Vagina (tissue), 2 donors: Measurements from ENCODE around the gene DCC. TPM values are rescaled to one million over a fixed set of nuclear protein-coding genes. Genes with fewer than 3 reads are reported as not detected.

Experiments
- DNase-seq, 2 donors: peaks; one replicate each; pipeline ENCODE4 v3.0.0-alpha.2; 2017; ENCODE audit errors: extremely low spot score in 2 of 2
- H3K27ac ChIP-seq: fragments of 200-600 bp; sonication (generic); one replicate; pipeline ENCODE4 v1.5.1; 2019
- H3K27me3 ChIP-seq: fragments of 200-600 bp; sonication (generic); one replicate; pipeline ENCODE4 v1.5.1; 2019
- H3K36me3 ChIP-seq, 2 donors: fragments of 200-600 bp; sonication (generic); one replicate each; pipeline ENCODE4 v1.5.1; 2017 to 2019
- H3K4me1 ChIP-seq: fragments of 200-600 bp; sonication (generic); one replicate; pipeline ENCODE4 v1.5.1; 2019
- H3K4me3 ChIP-seq, 2 donors: fragments of 200-600 bp; sonication (generic); 1 replicate in 1 of 2; 2 replicates in 1 of 2; pipeline ENCODE4 v1.5.1; 2016 to 2019
- H3K9me3 ChIP-seq: fragments of 200-600 bp; sonication (generic); one replicate; pipeline ENCODE4 v1.5.1; 2019
- CTCF ChIP-seq, 3 experiments: fragments of 450-650 bp in 2 of 3; fragments of 200-600 bp in 1 of 3; sonication (generic) in 1 of 3; IDR thresholded peaks; one replicate each; pipeline ENCODE4 v1.5.1; 2017 to 2019; ENCODE audit warnings: antibody characterized with exemption in 3 of 3, mild to moderate bottlenecking in 2 of 3, moderate library complexity in 2 of 3
- POLR2A ChIP-seq, 2 donors: fragments of 450-650 bp; IDR thresholded peaks; one replicate each; pipeline ENCODE4 v1.6.1; 2017; ENCODE audit warnings: antibody characterized with exemption in 2 of 2, mild to moderate bottlenecking in 2 of 2, moderate library complexity in 2 of 2
- POLR2AphosphoS5 ChIP-seq, 2 donors: sonication (generic); formaldehyde crosslinking; IDR thresholded peaks; one replicate each; pipeline ENCODE4 v1.9.0; 2017; ENCODE audit warnings: antibody characterized with exemption in 2 of 2, mild to moderate bottlenecking in 2 of 2, low read depth in 1 of 2; ENCODE audit not compliant: insufficient read depth in 1 of 2
- intact Hi-C: fragments of 100-400 bp; cut with DNase I; formaldehyde crosslinking; loops from one replicate; pipeline ENCODE4 v1.15.1; 2023
- total RNA-seq: library from RNA; depleted of rRNA; stranded (reverse); fragments of >200 nt; gene quantifications from one replicate; pipeline ENCODE4 v1.2.3, GENCODE V29; 2016

DCC gene
- total RNA-seq, 1 donor from 2014 or later, result not detected

GRCh38 chr18:52409727-52410126, 69.7 kb downstream of the DCC start:
- H3K36me3 ChIP-seq, result no peaks in the 10 kb centered on the region
- intact Hi-C loops, result no loop called here
- TF ChIP-seq CTCF (IDR thresholded peaks at IDR 0.05) (no peak), POLR2AphosphoS5 (IDR thresholded peaks at IDR 0.05; ENCODE audit: insufficient read depth in 1 of 2, low read depth in 1 of 2) (no peak), POLR2A (IDR thresholded peaks at IDR 0.05) (no peak)
- H3K4me3 ChIP-seq, result no peak overlapping the region
- H3K9me3 ChIP-seq, result no peaks in the 10 kb centered on the region
- H3K27me3 ChIP-seq, result no peaks in the 10 kb centered on the region
- no peak overlapping the region for H3K27ac ChIP-seq
- DNase-seq, result no peak
- no peaks in the 10 kb centered on the region for H3K4me1 ChIP-seq

- no peak overlapping the region for H3K4me3 ChIP-seq
- no peaks in the 10 kb centered on the region for H3K4me1 ChIP-seq
- intact Hi-C loops, result no loop called here
- no peaks in the 10 kb centered on the region for H3K9me3 ChIP-seq
- DNase-seq, result no peak
- no peaks in the 10 kb centered on the region for H3K36me3 ChIP-seq
- no peak overlapping the region for H3K27ac ChIP-seq
- TF ChIP-seq CTCF (IDR thresholded peaks at IDR 0.05), result no peak
- no peak for TF ChIP-seq POLR2AphosphoS5 (IDR thresholded peaks at IDR 0.05; ENCODE audit: insufficient read depth in 1 of 2, low read depth in 1 of 2)
- TF ChIP-seq POLR2A (IDR thresholded peaks at IDR 0.05), result no peak
- no peaks in the 10 kb centered on the region for H3K27me3 ChIP-seq
These were observed 75.1 kb downstream of the DCC start for GRCh38 chr18:52415131-52415530.

GRCh38 chr18:52422985-52423601, 83.1 kb downstream of the DCC start:
- H3K27me3 ChIP-seq, result no peaks in the 10 kb centered on the region
- TF ChIP-seq POLR2A (IDR thresholded peaks at IDR 0.05) (no peak), CTCF (IDR thresholded peaks at IDR 0.05) (no peak), POLR2AphosphoS5 (IDR thresholded peaks at IDR 0.05; ENCODE audit: insufficient read depth in 1 of 2, low read depth in 1 of 2) (no peak)
- no peak overlapping the region for H3K27ac ChIP-seq
- H3K36me3 ChIP-seq, result no peaks in the 10 kb centered on the region
- H3K4me1 ChIP-seq, result no peaks in the 10 kb centered on the region
- no peak for DNase-seq
- H3K4me3 ChIP-seq, result no peak overlapping the region
- H3K9me3 ChIP-seq, result no peaks in the 10 kb centered on the region
- intact Hi-C loops, result no loop called here

- H3K9me3 ChIP-seq, result no peaks in the 10 kb centered on the region
- no peaks in the 10 kb centered on the region for H3K4me1 ChIP-seq
- H3K4me3 ChIP-seq, result no peak overlapping the region
- H3K27me3 ChIP-seq, result no peaks in the 10 kb centered on the region
- no peak for DNase-seq
- TF ChIP-seq CTCF (IDR thresholded peaks at IDR 0.05) (no peak), POLR2AphosphoS5 (IDR thresholded peaks at IDR 0.05; ENCODE audit: insufficient read depth in 1 of 2, low read depth in 1 of 2) (no peak), POLR2A (IDR thresholded peaks at IDR 0.05) (no peak)
- no peaks in the 10 kb centered on the region for H3K36me3 ChIP-seq
- intact Hi-C loops, result no loop called here
- no peak overlapping the region for H3K27ac ChIP-seq
These were observed 86.0 kb downstream of the DCC start for GRCh38 chr18:52426041-52426440.

GRCh38 chr18:52426462-52426861, 86.5 kb downstream of the DCC start:
- TF ChIP-seq POLR2AphosphoS5 (IDR thresholded peaks at IDR 0.05; ENCODE audit: insufficient read depth in 1 of 2, low read depth in 1 of 2), result no peak
- TF ChIP-seq CTCF (IDR thresholded peaks at IDR 0.05), result no peak
- TF ChIP-seq POLR2A (IDR thresholded peaks at IDR 0.05), result no peak
- intact Hi-C loops, result no loop called here
- DNase-seq, result no peak

More at GRCh38 chr18:52426462-52426861, 86.5 kb downstream of the DCC start:
- no peaks in the 10 kb centered on the region for H3K9me3 ChIP-seq
- H3K4me3 ChIP-seq, result no peak overlapping the region
- H3K36me3 ChIP-seq, result no peaks in the 10 kb centered on the region
- no peaks in the 10 kb centered on the region for H3K4me1 ChIP-seq
- H3K27me3 ChIP-seq, result no peaks in the 10 kb centered on the region
- no peak overlapping the region for H3K27ac ChIP-seq
